ENCODE results near the gene NOL4L.

DNA sequence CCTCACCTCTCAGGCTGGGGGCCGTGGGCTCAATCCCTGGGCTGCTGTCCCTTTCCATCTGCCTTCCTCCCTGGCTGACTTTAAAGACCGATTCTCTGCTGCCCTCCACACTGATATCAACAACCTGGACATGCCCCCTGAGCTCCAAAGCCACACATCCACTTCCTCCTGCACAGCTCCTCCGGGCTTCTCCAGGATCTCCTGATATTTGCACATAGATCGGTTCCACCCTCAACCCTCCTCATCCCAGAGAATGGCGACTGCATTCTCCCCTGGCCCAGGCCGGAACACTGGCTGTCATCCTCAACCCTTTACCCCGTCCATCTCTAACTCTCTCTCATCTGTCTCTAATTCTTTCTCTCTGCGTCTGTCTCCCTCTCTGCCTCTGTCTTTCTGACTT is 21.0 kb upstream of the NOL4L start:
- no peak for TF ChIP-seq CTCF (conservative IDR thresholded peaks at IDR 0.05)
- no peak for TF ChIP-seq ZFX (IDR thresholded peaks at IDR 0.05)

Data from C4-2B (cell line).